ENCODE measurements around the gene RASA4.
"Not testable (repeated sequence)": the region's sequence is repeated elsewhere in the genome, so short reads cannot be mapped to it uniquely, and the experiment has no call there.

RASA4 gene

DNA sequence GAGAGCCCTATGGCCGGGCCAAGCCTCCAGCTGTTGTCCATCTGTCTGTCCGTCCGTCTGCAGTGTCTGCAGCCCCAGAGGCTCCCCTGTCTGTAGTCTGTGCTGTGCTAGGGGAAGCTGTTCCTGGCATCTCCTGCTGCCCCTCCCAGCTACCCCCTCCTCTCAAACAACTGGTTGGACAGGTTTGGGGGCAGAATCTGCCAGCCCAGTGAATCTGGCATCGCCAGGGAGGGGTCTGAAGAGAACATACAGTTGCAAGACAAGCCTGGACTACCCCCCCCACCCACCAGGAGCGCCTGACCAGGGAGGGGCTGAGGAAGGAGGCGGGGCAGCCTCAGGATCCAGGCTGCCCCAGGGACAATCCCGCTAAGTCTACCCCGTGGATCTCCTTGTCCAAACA, 73.0 kb downstream of the RASA4 start, which contains the start of gene UPK3BL2:
Gene UPK3BL2 (minus strand): TSS at position 101 of the 400 bp plus-strand sequence. CDS start 60 bp downstream, at position 41.
- not testable (repeated sequence) for DNase-seq (ENCODE audit: low spot score)

DNA sequence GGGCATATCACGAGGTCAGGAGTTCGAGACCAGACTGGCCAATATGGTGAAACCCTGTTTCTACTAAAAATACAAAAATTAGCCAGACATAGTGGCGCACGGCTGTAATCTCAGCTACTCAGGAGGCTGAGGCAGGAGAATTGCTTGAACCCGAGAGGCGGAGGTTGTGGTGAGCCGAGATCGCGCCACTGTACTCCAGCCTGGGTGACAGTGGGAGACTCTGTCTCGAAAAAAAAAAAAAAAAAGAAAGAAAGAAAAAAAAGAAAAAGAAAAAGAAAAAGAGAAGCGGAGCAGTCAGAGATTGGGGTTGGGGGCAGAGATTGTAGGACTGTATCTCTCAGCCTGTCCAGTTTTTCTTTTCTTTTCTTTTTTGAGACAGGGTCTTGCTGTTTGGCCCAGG, 73.8 kb downstream of the RASA4 start:
- not testable (repeated sequence) for DNase-seq (ENCODE audit: low spot score)

DNA sequence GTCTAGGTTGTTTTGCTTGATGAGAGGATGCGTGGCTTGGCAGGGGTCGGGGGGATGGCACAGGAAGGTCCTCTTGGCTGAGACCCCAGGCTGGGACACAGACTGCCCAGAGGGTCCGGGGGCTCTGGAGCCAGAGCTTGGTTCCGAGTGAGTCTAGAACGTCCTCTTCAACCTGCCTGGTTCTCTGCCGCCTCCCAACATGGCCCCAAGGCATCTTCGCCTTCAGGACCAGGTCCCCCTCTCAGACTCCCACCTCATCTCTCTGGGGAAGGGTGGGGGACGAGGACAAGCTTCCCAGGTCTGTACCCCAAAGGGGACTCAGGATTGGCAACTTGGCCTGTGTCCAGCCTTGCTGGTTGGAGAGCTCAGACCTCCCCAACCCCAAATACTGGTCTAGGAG, 74.5 kb downstream of the RASA4 start:
- DNase-seq (ENCODE audit: low spot score), result not testable (repeated sequence)

DNA sequence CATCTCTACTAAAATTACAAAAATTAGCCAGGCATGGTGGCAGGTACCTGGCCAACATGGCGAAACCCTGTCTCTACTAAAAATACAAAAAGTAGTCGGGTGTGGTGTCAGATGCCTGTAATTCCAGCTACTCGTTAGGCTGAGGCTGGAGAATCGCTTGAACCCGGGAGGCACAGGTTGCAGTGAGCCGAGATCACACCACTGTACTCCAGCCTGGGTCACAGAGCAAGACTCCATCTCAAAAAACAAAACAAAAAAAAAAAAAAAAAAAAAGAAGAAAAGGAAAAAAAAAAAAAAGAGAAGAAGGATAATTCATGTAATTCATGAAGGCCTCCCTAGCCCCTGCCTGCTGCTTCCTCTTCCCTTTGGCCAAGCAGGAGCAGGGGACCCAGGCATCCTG, 76.0 kb downstream of the RASA4 start:
- DNase-seq (ENCODE audit: low spot score), result not testable (repeated sequence)

DNA sequence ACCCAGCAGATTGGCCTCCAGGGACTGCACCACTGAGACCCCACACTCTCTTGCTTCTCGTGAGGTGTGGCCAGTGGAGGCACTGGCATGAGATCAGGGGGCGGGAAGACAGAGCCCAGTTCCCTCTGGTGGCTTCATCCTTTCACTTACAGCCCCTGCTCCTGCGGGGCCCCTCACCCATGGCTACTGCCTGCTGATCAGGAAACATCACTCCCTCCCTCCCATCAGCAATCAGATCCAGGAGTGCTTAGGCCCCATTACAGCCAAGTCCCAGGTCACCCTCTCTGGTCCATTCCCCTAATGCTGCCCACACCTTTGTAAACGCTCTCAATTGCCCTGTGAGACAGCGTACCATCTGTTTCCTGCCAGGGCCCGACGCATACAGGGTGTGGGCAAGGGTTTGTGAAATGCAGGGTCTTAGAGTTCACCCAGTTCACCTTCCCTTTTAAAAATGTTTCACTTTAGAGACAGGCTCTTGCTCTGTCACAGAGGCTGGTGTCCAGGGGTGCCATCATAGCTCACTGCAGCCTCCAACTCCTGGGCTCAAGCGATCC, 81.4 kb downstream of the RASA4 start:
- DNase-seq (ENCODE audit: low spot score), result not testable (repeated sequence)

DNA sequence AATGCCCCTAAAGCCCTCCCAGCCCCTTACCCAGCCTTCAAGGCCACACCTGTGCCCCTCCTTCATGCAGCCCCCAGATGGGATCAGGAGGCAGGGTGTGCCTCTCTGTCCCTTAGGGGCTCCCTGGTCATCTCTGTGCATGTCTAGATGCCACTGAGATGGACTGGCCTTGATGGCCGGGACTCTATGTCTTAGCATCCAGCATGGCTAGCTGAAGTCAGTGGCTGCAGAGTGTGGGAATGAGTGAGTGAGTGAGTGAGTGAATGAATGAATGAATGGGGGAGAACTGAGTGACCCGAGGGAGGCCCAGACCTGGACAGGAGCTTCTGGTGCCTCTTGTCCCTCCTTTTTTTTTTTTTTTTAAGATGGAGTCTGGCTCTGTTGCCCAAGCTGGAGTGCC, 84.4 kb downstream of the RASA4 start:
- DNase-seq (ENCODE audit: low spot score), result not testable (repeated sequence)

DNA sequence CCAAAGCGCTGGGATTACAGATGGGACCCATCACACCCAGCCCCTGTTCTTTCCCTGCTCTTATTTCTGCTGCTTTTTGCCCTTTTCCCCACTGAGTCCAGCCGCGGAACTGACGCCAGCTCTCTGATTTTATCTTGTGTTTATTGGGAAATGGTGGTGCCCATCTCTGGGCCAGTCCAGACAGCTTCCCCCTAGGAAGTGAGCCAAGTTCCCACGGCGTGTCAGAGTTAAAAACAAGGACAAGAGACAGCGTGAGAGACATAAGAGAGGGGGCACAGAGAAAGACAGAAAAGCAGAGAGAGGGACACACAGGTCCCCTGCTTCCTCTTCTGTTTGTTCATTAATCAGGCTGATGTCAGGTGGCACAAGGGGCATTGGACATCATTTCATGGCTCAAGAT, 85.0 kb downstream of the RASA4 start:
- not testable (repeated sequence) for DNase-seq (ENCODE audit: low spot score)

DNA sequence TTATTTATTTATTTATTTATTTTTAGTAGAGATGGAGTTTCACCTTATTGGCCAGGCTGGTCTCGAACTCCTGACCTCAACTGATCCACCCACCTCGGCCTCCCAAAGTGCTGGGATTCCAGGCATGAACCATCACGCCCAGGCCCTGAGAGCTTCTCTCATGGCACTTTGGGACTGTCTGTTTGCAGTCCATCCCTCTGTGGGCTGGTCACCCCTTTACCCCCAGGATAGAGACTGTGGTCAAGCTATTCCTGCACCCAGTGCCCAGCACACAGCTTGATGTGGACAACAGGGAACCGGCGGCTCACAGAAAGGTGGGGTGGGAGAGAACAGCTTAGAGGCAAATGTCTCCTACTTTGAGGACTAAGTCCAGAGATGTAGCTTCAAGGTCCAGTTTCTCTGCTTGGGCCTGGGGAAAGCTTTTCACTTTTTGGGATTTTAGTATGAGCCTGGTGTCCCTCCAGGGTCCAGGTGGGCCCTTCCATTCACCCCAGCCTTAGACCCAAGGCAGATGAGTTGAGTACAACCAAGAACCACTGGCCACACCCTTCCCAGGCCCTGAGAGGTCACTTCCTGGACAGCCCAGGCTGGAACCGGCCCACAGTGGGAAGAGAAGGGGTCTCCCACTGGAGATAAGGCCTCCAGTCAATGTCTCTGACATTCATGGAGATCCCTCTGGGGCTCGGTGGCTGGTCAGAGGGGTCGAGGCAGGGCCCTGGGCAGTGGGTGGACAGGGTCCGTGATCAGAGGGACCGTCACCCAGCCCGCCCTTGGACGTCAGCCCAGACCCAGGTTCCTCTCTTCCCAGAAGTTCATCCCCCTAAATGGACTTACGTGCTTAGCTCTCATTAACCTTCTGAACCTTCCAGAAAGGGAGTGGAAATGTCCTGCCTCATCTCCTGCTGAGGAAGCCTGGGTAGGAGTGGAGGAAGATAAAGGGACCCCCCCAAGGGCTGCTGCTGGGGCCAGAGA, 88.4 kb downstream of the RASA4 start:
- not testable (repeated sequence) for DNase-seq (ENCODE audit: low spot score)

DNA sequence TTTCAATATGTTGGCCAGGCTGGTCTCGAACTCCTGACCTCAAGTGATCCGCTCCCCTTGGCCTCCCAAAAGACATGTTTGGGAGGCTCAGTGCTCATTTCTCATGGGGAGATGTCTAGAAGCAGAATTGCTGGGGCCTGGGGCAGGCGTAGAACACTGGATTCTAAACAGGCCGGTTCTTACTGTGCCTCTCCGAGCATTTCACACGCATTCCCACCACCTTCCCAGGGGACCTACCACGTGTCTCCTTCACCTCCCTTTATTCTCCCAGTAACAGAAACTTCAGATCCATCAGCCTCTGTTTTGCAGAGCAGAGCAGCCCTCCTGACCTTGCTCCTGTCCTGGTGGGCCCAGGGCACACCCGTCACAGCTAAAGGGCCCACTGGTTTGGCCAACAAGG, 89.4 kb downstream of the RASA4 start:
- not testable (repeated sequence) for DNase-seq (ENCODE audit: low spot score)

DNA sequence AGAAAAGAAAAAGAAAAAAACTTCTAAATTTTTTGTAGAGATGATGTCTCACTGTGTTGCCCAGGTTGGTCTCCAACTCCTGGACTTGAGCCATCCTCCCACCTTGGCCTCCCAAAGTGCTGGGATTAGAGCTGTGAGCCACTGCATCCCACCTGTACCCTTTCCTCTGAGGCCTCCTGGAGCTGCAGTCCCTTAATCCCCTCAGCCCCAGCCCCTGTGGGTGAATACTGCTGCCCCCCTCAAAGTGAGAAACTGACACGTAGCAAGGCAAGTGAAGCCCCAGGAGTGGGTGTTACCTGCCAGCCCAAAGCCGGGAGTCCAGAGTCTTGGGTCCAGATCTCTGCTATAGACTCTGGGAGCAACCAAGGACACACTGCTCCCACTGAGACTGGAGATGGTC, 91.8 kb downstream of the RASA4 start:
- DNase-seq (ENCODE audit: low spot score), result not testable (repeated sequence)

All from CD4-positive, alpha-beta T cell treated with Interleukin-15 for 4 hours (primary cell).